Hepatocyte (in vitro differentiated cells): ENCODE data around the gene COTL1.

ENCODE experiments used
- EZH2 ChIP-seq: fragments of 200-600 bp; sonication (generic); IDR thresholded peaks from 2 replicates; pipeline ENCODE4 v1.6.1; 2016; ENCODE audit warnings: antibody characterized with exemption, mild to moderate bottlenecking, borderline replicate concordance
- EZH2phosphoT487 ChIP-seq: fragments of 200-600 bp; sonication (generic); IDR thresholded peaks from one replicate; pipeline ENCODE4 v1.6.1; 2018; ENCODE audit warnings: antibody characterized with exemption, mild to moderate bottlenecking, low read depth, moderate library complexity; ENCODE audit not compliant: unreplicated experiment, severe bottlenecking
- TF ChIP-seq, protein P1 (sequence below): fragments of 200-600 bp; sonication (generic); IDR thresholded peaks from 2 replicates; pipeline ENCODE4 v1.5.1; 2016; ENCODE audit warnings: antibody characterized with exemption, mild to moderate bottlenecking; ENCODE audit not compliant: poor library complexity

DNA sequence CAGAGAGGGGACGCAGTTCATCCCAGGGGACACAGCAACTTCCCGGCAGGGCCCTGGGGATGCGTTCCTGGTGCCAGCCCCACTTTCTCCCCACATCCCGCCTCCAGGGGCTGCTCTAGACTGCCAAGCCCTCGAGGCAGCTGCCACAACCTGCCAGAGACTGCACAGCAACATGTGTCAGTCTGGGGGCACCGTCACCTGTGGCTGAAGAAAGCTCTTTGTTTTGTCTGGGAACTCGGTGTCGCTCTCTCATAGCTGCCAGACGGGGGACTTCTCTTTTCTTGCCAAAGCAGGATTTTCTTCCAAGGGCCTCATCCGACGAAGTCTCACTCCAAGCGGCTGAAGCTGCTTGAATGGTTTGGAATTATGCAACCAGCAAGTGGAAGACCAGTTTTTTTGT is 43.7 kb downstream of the COTL1 start:
- TF ChIP-seq EZH2phosphoT487 (no peak), EZH2 (no peak)
- TF ChIP-seq, protein P1, sequence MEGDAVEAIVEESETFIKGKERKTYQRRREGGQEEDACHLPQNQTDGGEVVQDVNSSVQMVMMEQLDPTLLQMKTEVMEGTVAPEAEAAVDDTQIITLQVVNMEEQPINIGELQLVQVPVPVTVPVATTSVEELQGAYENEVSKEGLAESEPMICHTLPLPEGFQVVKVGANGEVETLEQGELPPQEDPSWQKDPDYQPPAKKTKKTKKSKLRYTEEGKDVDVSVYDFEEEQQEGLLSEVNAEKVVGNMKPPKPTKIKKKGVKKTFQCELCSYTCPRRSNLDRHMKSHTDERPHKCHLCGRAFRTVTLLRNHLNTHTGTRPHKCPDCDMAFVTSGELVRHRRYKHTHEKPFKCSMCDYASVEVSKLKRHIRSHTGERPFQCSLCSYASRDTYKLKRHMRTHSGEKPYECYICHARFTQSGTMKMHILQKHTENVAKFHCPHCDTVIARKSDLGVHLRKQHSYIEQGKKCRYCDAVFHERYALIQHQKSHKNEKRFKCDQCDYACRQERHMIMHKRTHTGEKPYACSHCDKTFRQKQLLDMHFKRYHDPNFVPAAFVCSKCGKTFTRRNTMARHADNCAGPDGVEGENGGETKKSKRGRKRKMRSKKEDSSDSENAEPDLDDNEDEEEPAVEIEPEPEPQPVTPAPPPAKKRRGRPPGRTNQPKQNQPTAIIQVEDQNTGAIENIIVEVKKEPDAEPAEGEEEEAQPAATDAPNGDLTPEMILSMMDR = no peak
